HepG2 (cell line): ENCODE measurements around the gene MRPL20. TPM values are rescaled to one million over a fixed set of nuclear protein-coding genes. Genes with fewer than 3 reads are reported as not detected.

Experiments
- AHR ChIP-seq: IDR thresholded peaks from 2 replicates; pipeline ENCODE4 v1.6.1; 2018; ENCODE audit warnings: missing genetic modification reagents, missing compliant biosample characterization
- ARNT ChIP-seq: fragments of 450-650 bp; IDR thresholded peaks from 2 replicates; pipeline ENCODE4 v1.6.1; 2017
- BRD4 ChIP-seq: sonication (generic); formaldehyde crosslinking; IDR thresholded peaks from 2 replicates; pipeline ENCODE4 v1.4.0; 2020; ENCODE audit warnings: missing genetic modification reagents
- CENPT ChIP-seq: sonication (generic); formaldehyde crosslinking; IDR thresholded peaks from 2 replicates; pipeline ENCODE4 v1.8.0; 2022; ENCODE audit warnings: low read depth, mild to moderate bottlenecking, moderate library complexity, missing genetic modification reagents
- FOSL2 ChIP-seq: sonication (generic); formaldehyde crosslinking; IDR thresholded peaks from 2 replicates; pipeline ENCODE4 v1.4.0; 2020; ENCODE audit warnings: missing genetic modification reagents
- GZF1 ChIP-seq: sonication (generic); formaldehyde crosslinking; IDR thresholded peaks from 2 replicates; pipeline ENCODE4 v1.5.1; 2020; ENCODE audit warnings: mild to moderate bottlenecking, missing genetic modification reagents
- HNF4A ChIP-seq: sonication (generic); formaldehyde crosslinking; IDR thresholded peaks from 2 replicates; pipeline ENCODE4 v1.4.0; 2020; ENCODE audit warnings: missing genetic modification reagents
- HOXA9 ChIP-seq: sonication (generic); formaldehyde crosslinking; IDR thresholded peaks from 2 replicates; pipeline ENCODE4 v1.8.1; 2022; ENCODE audit warnings: missing genetic modification reagents, mild to moderate bottlenecking, moderate library complexity, borderline replicate concordance
- KAT2B ChIP-seq: fragments of 150-350 bp; IDR thresholded peaks from 2 replicates; pipeline ENCODE4 v1.6.1; 2014; ENCODE audit warnings: low read depth, low read length, borderline replicate concordance
- KLF16 ChIP-seq, 2 experiments: sonication (generic) in 1 of 2; formaldehyde crosslinking in 1 of 2; IDR thresholded peaks; 2 replicates each; pipeline versions ENCODE4 v1.6.1 to v1.8.0; 2016 to 2023; ENCODE audit warnings: missing genetic modification reagents in 2 of 2, missing compliant biosample characterization in 1 of 2
- RBM39 ChIP-seq: fragments of 200-400 bp; formaldehyde crosslinking; IDR thresholded peaks from one replicate; pipeline ENCODE4 v1.6.1; 2018; ENCODE audit warnings: antibody characterized with exemption, mild to moderate bottlenecking, low read depth, low read length; ENCODE audit not compliant: poor library complexity, severe bottlenecking
- RELA ChIP-seq: sonication (generic); formaldehyde crosslinking; IDR thresholded peaks from 2 replicates; pipeline ENCODE4 v1.4.0; 2020; ENCODE audit warnings: missing genetic modification reagents
- TAF15 ChIP-seq: fragments of 200-400 bp; formaldehyde crosslinking; IDR thresholded peaks from one replicate; pipeline ENCODE4 v1.6.1; 2018; ENCODE audit warnings: mild to moderate bottlenecking, low read depth, low read length; ENCODE audit not compliant: poor library complexity, severe bottlenecking
- ZBTB1 ChIP-seq: sonication (generic); formaldehyde crosslinking; IDR thresholded peaks from 2 replicates; pipeline ENCODE4 v1.4.0; 2020; ENCODE audit warnings: missing genetic modification reagents, borderline replicate concordance
- ZBTB3 ChIP-seq: sonication (generic); formaldehyde crosslinking; IDR thresholded peaks from 2 replicates; pipeline ENCODE4 v1.4.0; 2020; ENCODE audit warnings: low read depth, mild to moderate bottlenecking, moderate library complexity, missing genetic modification reagents, borderline replicate concordance
- ZMAT3 ChIP-seq: sonication (generic); formaldehyde crosslinking; conservative IDR thresholded peaks from 2 replicates; pipeline ENCODE4 v1.7.0; 2021; ENCODE audit warnings: missing genetic modification reagents
- ZNF12 ChIP-seq: sonication (generic); formaldehyde crosslinking; IDR thresholded peaks from 2 replicates; pipeline ENCODE4 v1.5.0; 2020; ENCODE audit warnings: missing genetic modification reagents
- ZNF253 ChIP-seq: sonication (generic); formaldehyde crosslinking; IDR thresholded peaks from 2 replicates; pipeline ENCODE4 v1.8.0; 2022; ENCODE audit warnings: mild to moderate bottlenecking, missing genetic modification reagents, borderline replicate concordance
- ZNF33A ChIP-seq: sonication (generic); formaldehyde crosslinking; IDR thresholded peaks from 2 replicates; pipeline ENCODE4 v1.5.1; 2020; ENCODE audit warnings: missing genetic modification reagents, mild to moderate bottlenecking, moderate library complexity, borderline replicate concordance
- ZNF552 ChIP-seq: sonication (generic); formaldehyde crosslinking; IDR thresholded peaks from 2 replicates; pipeline ENCODE4 v1.9.0; 2022; ENCODE audit warnings: missing genetic modification reagents, mild to moderate bottlenecking, borderline replicate concordance
- ZNF850 ChIP-seq: sonication (generic); formaldehyde crosslinking; conservative IDR thresholded peaks from 2 replicates; pipeline ENCODE4 v1.9.0; 2021; ENCODE audit warnings: mild to moderate bottlenecking, missing genetic modification reagents
- polyA plus RNA-seq, 8 experiments: library from polyadenylated mRNA; depleted of rRNA in 3 of 8; stranded (reverse) in 7 of 8; unstranded in 1 of 8; fragments of >200 nt; fragmentation: Illumina TruSeq in 4 of 8; extraction: Trizol in 4 of 8; gene quantifications; 2 replicates each; pipeline versions ENCODE4 v1.2.1 to v1.2.3, GENCODE V29; 2011 to 2016; ENCODE audit warnings: low read depth in 4 of 8, missing spikeins in 1 of 8, mixed read lengths in 1 of 8; ENCODE audit not compliant: insufficient read depth in 1 of 8
- total RNA-seq, 5 experiments: library from RNA; depleted of rRNA; stranded (reverse); fragments of >200 nt; fragmentation: Illumina TruSeq; extraction: Trizol; gene quantifications; 2 replicates each; pipeline ENCODE4 v1.2.3, GENCODE V29; 2016; ENCODE audit warnings: low read depth in 1 of 5
- TF ChIP-seq, protein P1 (sequence below): sonication (generic); formaldehyde crosslinking; IDR thresholded peaks from 2 replicates; pipeline ENCODE4 v1.5.0; 2020; ENCODE audit warnings: mild to moderate bottlenecking, missing genetic modification reagents, borderline replicate concordance
- TF ChIP-seq, protein P2 (sequence below): sonication (generic); formaldehyde crosslinking; IDR thresholded peaks from 2 replicates; pipeline ENCODE4 v1.4.0; 2020; ENCODE audit warnings: missing genetic modification reagents
- TF ChIP-seq, protein P3 (sequence below): sonication (generic); formaldehyde crosslinking; IDR thresholded peaks from 2 replicates; pipeline ENCODE4 v1.5.0; 2020; ENCODE audit warnings: mild to moderate bottlenecking, missing genetic modification reagents

The MRPL20 gene
- total and polyA plus RNA-seq, 2 of the 13 experiments (the other 11 are each of a cell fraction or from before 2014, with no cell fraction given) = 59.2 to 127 TPM

DNA sequence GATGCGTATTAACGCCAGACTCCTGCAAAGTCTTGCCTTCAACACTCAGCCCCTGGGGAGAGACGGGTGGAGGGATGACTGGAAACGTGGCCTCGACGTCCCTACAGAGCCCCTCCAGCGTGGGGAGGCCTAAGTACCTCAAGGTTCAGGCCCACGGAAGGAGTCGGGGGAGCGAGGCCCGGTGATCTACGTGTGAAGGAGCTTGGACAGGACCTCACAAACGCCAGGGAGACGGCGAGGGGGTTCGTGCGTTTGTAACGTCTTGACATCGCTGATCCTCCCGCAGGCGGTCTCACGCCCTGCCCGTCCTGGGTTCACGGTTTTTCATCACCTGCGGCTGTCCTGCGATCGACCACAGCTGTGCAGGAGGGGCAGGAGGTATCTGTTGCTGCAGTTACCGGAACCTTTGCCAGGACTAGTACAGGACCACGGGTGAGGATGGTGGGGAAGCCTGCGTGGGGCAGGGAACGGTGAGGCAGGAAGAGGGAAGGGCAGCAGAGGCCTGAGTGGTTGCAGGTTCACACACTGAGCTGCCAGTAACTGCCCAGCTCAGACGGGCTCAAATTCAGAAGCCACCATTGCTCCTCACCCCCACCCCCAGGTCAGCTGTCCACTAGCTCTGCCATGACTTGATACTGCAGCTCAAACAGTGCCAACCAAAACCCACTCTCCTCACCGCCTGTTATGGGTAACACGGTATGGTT is 7.1 kb downstream of the MRPL20 start (continued):
- TF ChIP-seq, protein P1, sequence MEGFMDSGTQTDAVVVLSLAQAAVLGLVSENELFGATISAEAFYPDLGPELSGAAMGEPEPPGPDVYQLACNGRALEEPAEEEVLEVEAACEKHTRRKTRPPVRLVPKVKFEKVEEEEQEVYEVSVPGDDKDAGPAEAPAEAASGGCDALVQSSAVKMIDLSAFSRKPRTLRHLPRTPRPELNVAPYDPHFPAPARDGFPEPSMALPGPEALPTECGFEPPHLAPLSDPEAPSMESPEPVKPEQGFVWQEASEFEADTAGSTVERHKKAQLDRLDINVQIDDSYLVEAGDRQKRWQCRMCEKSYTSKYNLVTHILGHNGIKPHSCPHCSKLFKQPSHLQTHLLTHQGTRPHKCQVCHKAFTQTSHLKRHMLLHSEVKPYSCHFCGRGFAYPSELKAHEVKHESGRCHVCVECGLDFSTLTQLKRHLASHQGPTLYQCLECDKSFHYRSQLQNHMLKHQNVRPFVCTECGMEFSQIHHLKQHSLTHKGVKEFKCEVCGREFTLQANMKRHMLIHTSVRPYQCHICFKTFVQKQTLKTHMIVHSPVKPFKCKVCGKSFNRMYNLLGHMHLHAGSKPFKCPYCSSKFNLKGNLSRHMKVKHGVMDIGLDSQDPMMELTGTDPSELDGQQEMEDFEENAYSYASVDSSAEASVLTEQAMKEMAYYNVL (CRISPR knock-in tag) = no peak
- TF ChIP-seq GZF1 (CRISPR knock-in tag) = 0 out of 2 replicates have a peak, but pooled peaks have one; percentile 37
- TF ChIP-seq RBM39 = peak; percentile 44
- TF ChIP-seq, protein P2, sequence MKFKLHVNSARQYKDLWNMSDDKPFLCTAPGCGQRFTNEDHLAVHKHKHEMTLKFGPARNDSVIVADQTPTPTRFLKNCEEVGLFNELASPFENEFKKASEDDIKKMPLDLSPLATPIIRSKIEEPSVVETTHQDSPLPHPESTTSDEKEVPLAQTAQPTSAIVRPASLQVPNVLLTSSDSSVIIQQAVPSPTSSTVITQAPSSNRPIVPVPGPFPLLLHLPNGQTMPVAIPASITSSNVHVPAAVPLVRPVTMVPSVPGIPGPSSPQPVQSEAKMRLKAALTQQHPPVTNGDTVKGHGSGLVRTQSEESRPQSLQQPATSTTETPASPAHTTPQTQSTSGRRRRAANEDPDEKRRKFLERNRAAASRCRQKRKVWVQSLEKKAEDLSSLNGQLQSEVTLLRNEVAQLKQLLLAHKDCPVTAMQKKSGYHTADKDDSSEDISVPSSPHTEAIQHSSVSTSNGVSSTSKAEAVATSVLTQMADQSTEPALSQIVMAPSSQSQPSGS = no peak
- TF ChIP-seq ZBTB1 = no peak
- TF ChIP-seq HNF4A = no peak
- TF ChIP-seq HOXA9 (CRISPR knock-in tag) = no peak
- no peak for TF ChIP-seq ZNF33A (CRISPR knock-in tag)
- no peak for TF ChIP-seq TAF15
- no peak for TF ChIP-seq ZBTB3
- no peak for TF ChIP-seq ARNT
- peak; percentile 32; the same call in 1 of the 2 replicates for TF ChIP-seq BRD4 (CRISPR knock-in tag)
- TF ChIP-seq, protein P3, sequence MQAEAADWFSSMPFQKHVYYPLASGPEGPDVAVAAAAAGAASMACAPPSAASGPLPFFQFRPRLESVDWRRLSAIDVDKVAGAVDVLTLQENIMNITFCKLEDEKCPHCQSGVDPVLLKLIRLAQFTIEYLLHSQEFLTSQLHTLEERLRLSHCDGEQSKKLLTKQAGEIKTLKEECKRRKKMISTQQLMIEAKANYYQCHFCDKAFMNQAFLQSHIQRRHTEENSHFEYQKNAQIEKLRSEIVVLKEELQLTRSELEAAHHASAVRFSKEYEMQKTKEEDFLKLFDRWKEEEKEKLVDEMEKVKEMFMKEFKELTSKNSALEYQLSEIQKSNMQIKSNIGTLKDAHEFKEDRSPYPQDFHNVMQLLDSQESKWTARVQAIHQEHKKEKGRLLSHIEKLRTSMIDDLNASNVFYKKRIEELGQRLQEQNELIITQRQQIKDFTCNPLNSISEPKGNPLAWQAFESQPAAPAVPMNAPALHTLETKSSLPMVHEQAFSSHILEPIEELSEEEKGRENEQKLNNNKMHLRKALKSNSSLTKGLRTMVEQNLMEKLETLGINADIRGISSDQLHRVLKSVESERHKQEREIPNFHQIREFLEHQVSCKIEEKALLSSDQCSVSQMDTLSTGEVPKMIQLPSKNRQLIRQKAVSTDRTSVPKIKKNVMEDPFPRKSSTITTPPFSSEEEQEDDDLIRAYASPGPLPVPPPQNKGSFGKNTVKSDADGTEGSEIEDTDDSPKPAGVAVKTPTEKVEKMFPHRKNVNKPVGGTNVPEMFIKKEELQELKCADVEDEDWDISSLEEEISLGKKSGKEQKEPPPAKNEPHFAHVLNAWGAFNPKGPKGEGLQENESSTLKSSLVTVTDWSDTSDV (CRISPR knock-in tag) = no peak
- no peak for TF ChIP-seq ZNF12 (CRISPR knock-in tag)
- peak; percentile 12; the same call in 1 of the 2 replicates for TF ChIP-seq ZNF253
- no peak for TF ChIP-seq CENPT (CRISPR knock-in tag)
- no peak for TF ChIP-seq RELA (CRISPR knock-in tag)
- peak; percentile 4; the same call in 1 of the 2 replicates for TF ChIP-seq ZMAT3 (CRISPR knock-in tag)
- TF ChIP-seq AHR (CRISPR knock-in tag) = no peak
- TF ChIP-seq ZNF552 (CRISPR knock-in tag) = 0 out of 2 replicates have a peak, but pooled peaks have one; percentile 4
- TF ChIP-seq ZNF850 (CRISPR knock-in tag) = no peak; the same call in 1 of the 2 replicates
- TF ChIP-seq KAT2B = no peak
- 0 out of 4 replicates have a peak, but pooled peaks of 1 of the 2 experiments have one; percentile 47 for TF ChIP-seq KLF16 (CRISPR knock-in tag; IDR thresholded peaks at IDR 0.05)
- TF ChIP-seq FOSL2 (CRISPR knock-in tag) = no peak
